ENCODE results near the gene PROK2.

The PROK2 gene

GRCh38 chr3:71780430-71780829, 4.5 kb downstream of the PROK2 start:
- no peak overlapping the region for H3K4me3 ChIP-seq (ENCODE audit: low read depth, low read length)
- TF ChIP-seq, protein P1, sequence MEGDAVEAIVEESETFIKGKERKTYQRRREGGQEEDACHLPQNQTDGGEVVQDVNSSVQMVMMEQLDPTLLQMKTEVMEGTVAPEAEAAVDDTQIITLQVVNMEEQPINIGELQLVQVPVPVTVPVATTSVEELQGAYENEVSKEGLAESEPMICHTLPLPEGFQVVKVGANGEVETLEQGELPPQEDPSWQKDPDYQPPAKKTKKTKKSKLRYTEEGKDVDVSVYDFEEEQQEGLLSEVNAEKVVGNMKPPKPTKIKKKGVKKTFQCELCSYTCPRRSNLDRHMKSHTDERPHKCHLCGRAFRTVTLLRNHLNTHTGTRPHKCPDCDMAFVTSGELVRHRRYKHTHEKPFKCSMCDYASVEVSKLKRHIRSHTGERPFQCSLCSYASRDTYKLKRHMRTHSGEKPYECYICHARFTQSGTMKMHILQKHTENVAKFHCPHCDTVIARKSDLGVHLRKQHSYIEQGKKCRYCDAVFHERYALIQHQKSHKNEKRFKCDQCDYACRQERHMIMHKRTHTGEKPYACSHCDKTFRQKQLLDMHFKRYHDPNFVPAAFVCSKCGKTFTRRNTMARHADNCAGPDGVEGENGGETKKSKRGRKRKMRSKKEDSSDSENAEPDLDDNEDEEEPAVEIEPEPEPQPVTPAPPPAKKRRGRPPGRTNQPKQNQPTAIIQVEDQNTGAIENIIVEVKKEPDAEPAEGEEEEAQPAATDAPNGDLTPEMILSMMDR (IDR thresholded peaks at IDR 0.05; ENCODE audit: borderline replicate concordance, insufficient read depth, low read depth, low read length) = no peak

DNA sequence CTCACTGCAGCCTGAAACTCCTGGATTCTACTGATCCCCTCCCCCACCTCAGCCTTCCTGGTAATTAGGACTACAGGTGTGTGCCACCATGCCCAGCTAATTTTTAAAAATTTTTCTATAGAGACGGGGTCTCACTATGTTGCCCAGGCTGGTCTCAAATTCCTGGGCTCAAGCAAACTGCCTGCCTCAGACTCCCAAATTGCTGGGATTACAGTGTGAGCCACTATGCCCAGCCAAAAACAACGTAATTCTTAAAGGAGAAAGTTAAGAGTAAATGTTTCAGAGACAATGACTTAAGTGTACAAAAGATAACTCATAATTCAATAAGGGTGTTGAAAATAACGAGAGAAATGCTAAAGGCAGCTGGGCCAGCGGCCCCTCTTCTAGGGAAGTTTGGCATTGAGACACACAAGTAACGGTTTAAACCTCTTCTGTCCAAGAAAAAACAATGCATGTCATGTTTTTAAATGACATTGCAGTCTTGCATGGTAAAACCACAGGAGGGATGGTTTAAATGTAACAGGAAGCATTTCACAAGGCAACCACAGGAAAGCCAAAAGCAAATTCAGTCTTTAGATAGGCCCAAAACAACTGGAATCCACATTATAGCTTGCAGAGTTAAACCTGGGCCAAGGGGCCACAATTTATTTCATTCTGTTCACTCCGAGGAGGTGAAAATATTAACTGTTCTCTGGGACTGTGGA, 5.1 kb downstream of the PROK2 start:
- H3K4me3 ChIP-seq (ENCODE audit: low read depth, low read length) = no peak overlapping the region
- TF ChIP-seq, protein P1 (IDR thresholded peaks at IDR 0.05; ENCODE audit: borderline replicate concordance, insufficient read depth, low read depth, low read length) = no peak

DNA sequence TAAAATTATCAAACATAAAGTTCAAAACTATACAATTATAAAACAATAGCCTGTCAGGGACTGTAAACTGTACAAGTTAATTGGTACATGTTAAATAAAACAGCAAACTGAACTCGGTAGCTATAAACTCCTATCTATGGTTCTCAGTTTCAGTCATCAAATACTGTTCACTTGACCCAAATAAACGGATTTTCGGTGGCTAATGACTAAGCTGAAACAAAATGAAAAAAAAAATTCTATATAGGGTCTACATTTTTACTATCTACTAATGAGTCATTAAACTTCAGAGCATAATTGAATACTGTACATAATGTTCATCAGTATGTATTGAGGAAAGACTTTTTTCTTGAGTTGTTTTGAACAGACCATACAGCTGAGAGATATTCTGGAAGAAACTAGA, 6.6 kb downstream of the PROK2 start:
- TF ChIP-seq, protein P1 (IDR thresholded peaks at IDR 0.05; ENCODE audit: borderline replicate concordance, insufficient read depth, low read depth, low read length) = no peak
- H3K4me3 ChIP-seq (ENCODE audit: low read depth, low read length) = no peak overlapping the region

- H3K4me3 ChIP-seq (ENCODE audit: low read depth, low read length) = no peak overlapping the region
- TF ChIP-seq, protein P1 (IDR thresholded peaks at IDR 0.05; ENCODE audit: borderline replicate concordance, insufficient read depth, low read depth, low read length) = no peak
Measured at GRCh38 chr3:71776538-71776937, 8.4 kb downstream of the PROK2 start.

DNA sequence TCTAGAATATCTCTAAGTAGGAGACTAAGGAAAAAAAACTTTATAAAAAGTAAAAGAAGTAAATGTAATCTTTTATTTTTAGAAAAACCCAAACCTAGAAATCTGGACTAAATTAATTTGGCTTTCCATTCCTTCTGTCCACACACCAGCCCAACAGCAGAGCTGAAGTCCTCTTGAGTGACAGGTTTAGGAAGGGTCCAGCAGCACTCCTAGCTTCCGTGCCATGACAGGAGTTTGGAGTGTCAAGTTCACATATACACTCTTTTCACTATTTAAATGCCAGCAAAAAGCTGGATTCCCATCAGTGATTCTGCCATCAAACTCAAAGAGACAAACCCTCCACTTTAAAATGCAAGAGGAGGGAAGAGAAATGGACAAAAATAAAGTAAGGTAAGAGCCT, 13.1 kb downstream of the PROK2 start:
- TF ChIP-seq, protein P1 (IDR thresholded peaks at IDR 0.05; ENCODE audit: borderline replicate concordance, insufficient read depth, low read depth, low read length) = no peak
- no peak overlapping the region for H3K4me3 ChIP-seq (ENCODE audit: low read depth, low read length)

DNA sequence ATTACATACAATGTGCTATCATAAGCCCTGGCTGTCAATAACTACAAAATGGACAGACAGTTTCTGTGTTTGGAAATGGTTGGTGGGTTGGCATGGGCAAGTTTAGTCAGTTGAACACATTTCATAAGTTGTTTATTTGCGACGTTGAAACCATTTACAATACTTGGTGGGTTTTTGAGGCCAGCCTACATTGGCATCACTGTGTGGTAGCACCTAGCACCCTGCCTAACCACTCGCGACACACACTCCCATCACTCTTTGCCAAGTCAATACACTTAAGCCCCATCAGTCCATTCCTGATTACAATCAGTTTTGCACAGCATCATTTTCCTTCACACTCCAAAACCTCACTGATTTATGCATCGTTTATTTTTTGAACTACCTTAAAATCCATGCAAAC, 13.8 kb downstream of the PROK2 start:
- TF ChIP-seq, protein P1 (IDR thresholded peaks at IDR 0.05; ENCODE audit: borderline replicate concordance, insufficient read depth, low read depth, low read length) = no peak
- no peak overlapping the region for H3K4me3 ChIP-seq (ENCODE audit: low read depth, low read length)

DNA sequence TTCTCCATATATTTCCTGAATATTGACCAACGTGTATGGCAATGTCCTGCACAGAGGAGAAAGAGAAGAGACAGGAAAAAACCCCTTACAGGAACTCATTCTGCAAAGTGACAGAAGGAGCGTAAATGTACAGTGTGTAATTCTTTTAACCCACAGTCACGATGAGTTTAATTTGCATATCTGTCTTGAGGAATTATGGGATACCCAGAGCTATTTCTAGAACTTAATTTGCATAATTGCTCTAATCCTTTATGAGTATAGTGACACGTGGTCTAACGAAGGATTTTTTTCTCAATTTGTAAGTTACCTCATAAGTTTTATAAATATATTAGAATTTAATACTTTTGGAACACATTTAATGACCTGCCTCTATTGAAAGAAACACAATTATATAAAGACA, 21.5 kb downstream of the PROK2 start:
- no peak overlapping the region for H3K4me3 ChIP-seq (ENCODE audit: low read depth, low read length)
- TF ChIP-seq, protein P1 (IDR thresholded peaks at IDR 0.05; ENCODE audit: borderline replicate concordance, insufficient read depth, low read depth, low read length) = no peak

Measured in GM12875 (cell line).